ENCODE data around the gene SPTLC3. TPM values are rescaled to one million over a fixed set of nuclear protein-coding genes. Genes with fewer than 3 reads are reported as not detected.
"Not testable (repeated sequence)": the region's sequence is repeated elsewhere in the genome, so short reads cannot be mapped to it uniquely, and the experiment has no call there.

The SPTLC3 gene
- total RNA-seq, 1 experiment from 2014 or later: 8.5 TPM

DNA sequence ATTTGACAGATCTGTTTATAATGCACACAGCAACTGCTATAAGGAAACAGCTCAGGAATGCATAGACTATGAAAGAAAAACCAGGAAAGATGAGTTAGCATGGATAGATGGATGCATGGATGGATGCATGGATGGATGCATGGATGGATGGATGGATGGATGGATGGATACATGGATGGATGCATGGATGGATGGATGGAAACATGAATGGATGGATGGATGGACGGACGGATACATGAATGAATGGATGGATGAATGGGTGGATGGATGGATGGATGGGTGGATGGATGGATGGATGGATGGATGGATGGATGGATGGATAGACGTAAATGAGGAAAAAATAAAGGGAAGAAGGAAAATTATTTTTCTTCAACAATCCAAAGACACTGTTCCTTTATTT, 29.1 kb upstream of the SPTLC3 start:
- DNase-seq (ENCODE audit: low read depth); in situ Hi-C loops (cut with HindIII; ENCODE audit: low pct_unique_long_range_greater_than_20kb, low sequenced_read_pairs): not testable (repeated sequence)

GRCh38 chr20:12982098-12982497, 26.7 kb upstream of the SPTLC3 start:
- no peak for DNase-seq (ENCODE audit: low read depth)
- in situ Hi-C loops (cut with HindIII; ENCODE audit: low pct_unique_long_range_greater_than_20kb, low sequenced_read_pairs): no loop called here

DNA sequence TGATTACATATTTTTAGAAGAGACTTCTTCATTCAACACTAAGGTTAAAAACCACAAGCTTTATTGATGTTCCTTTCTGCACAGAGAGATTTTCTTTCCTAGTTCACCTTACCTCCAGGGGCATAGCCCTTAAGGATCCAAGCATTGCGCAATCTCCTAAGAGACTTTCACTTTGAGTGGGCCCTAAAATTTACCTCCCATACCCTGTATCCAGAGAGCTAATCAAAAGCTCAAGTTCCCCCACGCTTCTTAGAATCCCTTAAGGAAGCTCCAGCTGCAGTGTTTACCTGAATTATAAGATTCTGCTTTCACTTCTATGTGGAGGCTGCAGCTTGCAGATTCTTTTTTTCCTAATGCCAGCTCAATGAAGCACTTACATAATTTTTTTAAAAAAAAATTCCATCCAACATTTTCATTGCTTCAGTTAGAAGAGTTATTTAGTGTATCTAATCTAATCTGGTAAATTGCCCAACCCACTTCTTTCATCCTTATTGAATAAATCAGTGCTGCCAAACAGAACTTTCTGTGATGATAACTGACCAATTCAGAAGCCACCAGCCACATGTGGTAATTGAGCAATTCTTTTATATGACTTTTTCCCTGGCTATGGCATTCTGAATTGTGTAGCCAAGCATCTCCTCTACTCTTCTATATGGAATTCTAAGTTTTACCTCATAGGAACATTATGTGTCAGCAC, 24.6 kb upstream of the SPTLC3 start:
- in situ Hi-C loops (cut with HindIII; ENCODE audit: low pct_unique_long_range_greater_than_20kb, low sequenced_read_pairs): no loop called here
- no peak for DNase-seq (ENCODE audit: low read depth)

DNA sequence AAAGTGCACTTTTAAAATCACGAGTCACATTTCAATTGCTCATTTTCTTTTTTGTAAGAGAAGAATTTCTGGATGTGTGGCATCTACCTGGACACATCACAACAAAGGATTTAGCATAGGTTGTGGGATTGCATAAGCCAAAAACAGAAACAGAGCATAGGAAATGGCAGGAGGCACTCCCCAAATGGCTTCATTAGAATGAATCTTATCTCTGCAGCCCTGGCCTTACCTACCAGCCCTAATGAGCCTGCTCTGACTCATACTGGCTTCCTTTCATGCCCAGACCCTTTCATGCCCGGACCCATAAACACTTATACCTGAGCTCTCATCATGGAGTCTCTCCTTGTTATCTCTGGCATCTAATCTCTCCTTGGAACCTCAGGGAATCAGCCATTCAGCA, 23.9 kb upstream of the SPTLC3 start:
- DNase-seq (ENCODE audit: low read depth): no peak
- in situ Hi-C loops (cut with HindIII; ENCODE audit: low pct_unique_long_range_greater_than_20kb, low sequenced_read_pairs): no loop called here

DNA sequence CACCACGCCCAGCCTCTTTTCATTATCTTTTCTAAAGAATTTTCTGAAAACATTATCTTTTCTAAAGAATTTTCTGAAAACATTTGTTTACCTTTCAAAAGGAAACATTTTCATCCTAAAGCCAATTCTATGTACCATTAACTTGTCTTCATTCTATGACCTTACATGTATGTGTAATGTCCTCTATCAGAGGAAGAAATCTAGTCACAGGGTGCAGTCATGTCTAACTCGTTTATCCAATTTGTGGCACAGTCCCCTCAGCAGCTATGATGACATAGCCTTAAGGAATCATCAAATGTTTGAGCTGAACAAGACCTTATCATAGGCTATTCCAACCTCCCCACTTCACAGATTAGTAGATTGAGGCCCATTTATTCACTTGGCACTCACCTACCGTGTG, 21.5 kb upstream of the SPTLC3 start:
- DNase-seq (ENCODE audit: low read depth): no peak

DNA sequence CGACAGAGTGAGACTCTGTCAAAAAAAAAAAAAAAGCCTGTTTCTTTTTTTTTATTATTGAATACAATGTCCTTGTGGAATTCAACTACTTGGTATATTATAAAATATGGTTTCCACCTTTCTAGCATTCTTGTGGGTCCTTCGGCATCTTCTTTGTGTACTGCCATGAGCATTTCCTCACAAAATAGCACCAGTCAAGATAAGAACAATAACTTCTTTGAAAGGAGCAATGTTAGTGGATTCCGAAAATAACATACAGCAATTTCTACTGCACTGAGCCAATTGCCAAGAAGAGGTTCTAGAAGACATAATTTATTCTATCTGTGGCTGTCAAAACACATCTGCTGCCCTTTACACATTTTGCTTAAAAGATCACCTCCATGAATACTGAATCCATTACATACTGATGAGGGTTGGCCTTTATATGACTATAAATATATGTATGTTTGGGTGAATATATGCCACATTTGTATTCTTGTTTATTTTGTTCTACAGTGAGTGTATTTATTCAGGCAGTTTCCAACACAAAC, 19.1 kb upstream of the SPTLC3 start:
- in situ Hi-C loops (cut with HindIII; ENCODE audit: low pct_unique_long_range_greater_than_20kb, low sequenced_read_pairs): no loop called here
- no peak for DNase-seq (ENCODE audit: low read depth)

More for the DNA sequence above, 21.5 kb upstream of the SPTLC3 start:
- in situ Hi-C loops (cut with HindIII; ENCODE audit: low pct_unique_long_range_greater_than_20kb, low sequenced_read_pairs): no loop called here

GRCh38 chr20:12997128-12997655, 11.6 kb upstream of the SPTLC3 start:
- DNase-seq (ENCODE audit: low read depth): no peak
- in situ Hi-C loops (cut with HindIII; ENCODE audit: low pct_unique_long_range_greater_than_20kb, low sequenced_read_pairs): no loop called here

- DNase-seq (ENCODE audit: low read depth): no peak
- in situ Hi-C loops (cut with HindIII; ENCODE audit: low pct_unique_long_range_greater_than_20kb, low sequenced_read_pairs): no loop called here
Observed at GRCh38 chr20:12998046-12998445, 10.7 kb upstream of the SPTLC3 start.

GRCh38 chr20:12999201-12999600, 9.6 kb upstream of the SPTLC3 start:
- in situ Hi-C loops (cut with HindIII; ENCODE audit: low pct_unique_long_range_greater_than_20kb, low sequenced_read_pairs): no loop called here
- no peak for DNase-seq (ENCODE audit: low read depth)

GRCh38 chr20:13002251-13002650, 6.5 kb upstream of the SPTLC3 start:
- in situ Hi-C loops (cut with HindIII; ENCODE audit: low pct_unique_long_range_greater_than_20kb, low sequenced_read_pairs): no loop called here
- DNase-seq (ENCODE audit: low read depth): no peak

- DNase-seq (ENCODE audit: low read depth): no peak
- in situ Hi-C loops (cut with HindIII; ENCODE audit: low pct_unique_long_range_greater_than_20kb, low sequenced_read_pairs): no loop called here
Observed at GRCh38 chr20:13006825-13007224, 1.9 kb upstream of the SPTLC3 start.

DNA sequence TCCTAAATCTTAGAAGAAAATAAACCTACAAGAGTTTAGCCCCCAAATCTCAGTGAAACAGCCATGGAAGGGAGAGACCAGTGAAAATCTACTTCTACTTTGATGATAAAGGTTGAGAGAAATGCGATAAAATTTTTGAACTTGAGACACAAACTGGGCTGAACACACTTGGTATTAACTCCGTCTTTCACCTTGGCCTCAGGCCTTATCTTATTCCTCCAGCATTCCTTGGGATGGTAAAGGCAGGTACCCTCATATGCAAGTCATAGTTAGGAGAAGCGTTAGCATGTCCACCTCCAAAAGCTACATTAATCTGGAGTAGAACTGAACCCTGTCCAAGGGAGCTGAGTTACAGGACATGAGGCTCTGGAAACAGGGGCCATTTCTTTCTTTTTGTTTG, 1.2 kb upstream of the SPTLC3 start:
- DNase-seq (ENCODE audit: low read depth): no peak
- in situ Hi-C loops (cut with HindIII; ENCODE audit: low pct_unique_long_range_greater_than_20kb, low sequenced_read_pairs): no loop called here

DNA sequence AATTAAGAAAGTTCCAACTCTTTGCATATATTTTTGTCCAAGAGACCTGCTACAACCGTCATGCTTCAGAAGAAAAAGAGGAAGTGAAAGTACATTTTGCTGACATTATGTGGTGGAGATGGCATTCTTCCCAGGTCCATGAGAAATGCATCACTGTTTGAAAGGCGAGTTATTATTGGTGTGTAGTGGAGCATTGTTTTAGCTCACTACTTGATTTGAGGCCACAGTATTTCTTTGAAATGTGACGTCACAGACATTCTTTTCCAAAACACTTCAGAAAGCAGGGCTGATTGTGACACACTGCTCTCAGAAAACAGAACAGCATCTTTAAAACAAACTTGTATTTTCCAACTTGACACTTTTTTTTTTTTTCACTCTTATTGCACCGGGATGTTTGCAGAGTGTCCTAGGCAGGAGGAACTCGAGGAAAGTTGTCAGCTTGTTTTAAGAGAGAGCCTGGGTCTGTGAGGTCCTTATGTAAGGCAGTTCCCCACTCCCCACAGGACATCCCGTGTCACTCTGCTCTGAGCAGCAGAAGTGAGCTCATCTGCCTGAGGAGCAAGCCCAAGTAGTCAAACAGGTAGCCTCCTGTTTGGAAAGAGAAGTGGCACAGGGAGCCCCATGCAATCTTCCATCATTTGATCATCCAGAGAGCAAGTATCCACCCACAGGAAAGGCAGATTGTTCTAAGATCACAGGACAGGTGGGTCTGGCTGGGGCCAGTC, 1.1 kb downstream of the SPTLC3 start:
- DNase-seq (ENCODE audit: low read depth): peak; percentile 85
- in situ Hi-C loops (cut with HindIII; ENCODE audit: low pct_unique_long_range_greater_than_20kb, low sequenced_read_pairs): no loop called here

- DNase-seq (ENCODE audit: low read depth): no peak
- in situ Hi-C loops (cut with HindIII; ENCODE audit: low pct_unique_long_range_greater_than_20kb, low sequenced_read_pairs): no loop called here
Observed at GRCh38 chr20:13012886-13013285, 4.1 kb downstream of the SPTLC3 start.

DNA sequence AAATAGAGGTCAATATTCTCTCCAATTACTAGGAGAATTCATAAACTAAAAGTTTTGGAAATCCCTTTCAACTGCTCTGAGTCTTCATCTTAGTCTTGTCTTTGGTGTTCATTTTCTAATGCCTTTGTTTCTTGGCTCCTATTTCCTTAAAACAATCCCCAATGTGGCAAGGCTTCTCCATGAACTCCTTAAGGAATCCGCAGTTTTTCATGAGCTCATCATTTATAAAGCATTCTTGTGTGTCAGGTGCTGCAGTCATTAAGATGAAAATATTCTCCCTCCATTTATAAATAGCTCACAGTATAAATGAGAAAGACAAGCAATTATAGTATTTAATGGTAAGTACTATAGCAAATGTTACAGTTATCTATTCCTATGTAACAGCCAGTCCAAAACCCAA, 4.6 kb downstream of the SPTLC3 start:
- in situ Hi-C loops (cut with HindIII; ENCODE audit: low pct_unique_long_range_greater_than_20kb, low sequenced_read_pairs): no loop called here
- no peak for DNase-seq (ENCODE audit: low read depth)

- in situ Hi-C loops (cut with HindIII; ENCODE audit: low pct_unique_long_range_greater_than_20kb, low sequenced_read_pairs): no loop called here
- DNase-seq (ENCODE audit: low read depth): peak; percentile 41
Observed at GRCh38 chr20:13017235-13017634, 8.5 kb downstream of the SPTLC3 start.

GRCh38 chr20:13017883-13018535, 9.2 kb downstream of the SPTLC3 start:
- peak; percentile 82 for DNase-seq (ENCODE audit: low read depth)
- in situ Hi-C loops (cut with HindIII; ENCODE audit: low pct_unique_long_range_greater_than_20kb, low sequenced_read_pairs): no loop called here

GRCh38 chr20:13021205-13021970, 12.6 kb downstream of the SPTLC3 start:
- in situ Hi-C loops (cut with HindIII; ENCODE audit: low pct_unique_long_range_greater_than_20kb, low sequenced_read_pairs): no loop called here
- no peak for DNase-seq (ENCODE audit: low read depth)

Data from Caki2 (cell line).